Thoracic aorta (tissue), 2 donors: ENCODE measurements around the gene KLC4. TPM values are rescaled to one million over a fixed set of nuclear protein-coding genes. Genes with fewer than 3 reads are reported as not detected.

ENCODE experiments used
- ATAC-seq: fragments of 150-250 bp; one replicate; pipeline ENCODE4 v1.8.0; 2017; ENCODE audit warnings: low read depth; ENCODE audit not compliant: insufficient number of reproducible peaks, low FRiP score
- DNase-seq: peaks from one replicate; pipeline ENCODE4 v3.0.0-alpha.2; 2020; ENCODE audit warnings: low spot score
- H3K27ac ChIP-seq, 2 donors: fragments of 200-600 bp; sonication (generic); 1 replicate in 1 of 2; 2 replicates in 1 of 2; pipeline ENCODE4 v1.5.1; 2016; ENCODE audit warnings: mild to moderate bottlenecking in 2 of 2, moderate library complexity in 2 of 2
- H3K27me3 ChIP-seq: fragments of 200-600 bp; sonication (generic); replicated peaks from 2 replicates; pipeline ENCODE4 v1.6.0; 2016; ENCODE audit warnings: mild to moderate bottlenecking; ENCODE audit not compliant: insufficient read depth
- H3K36me3 ChIP-seq: fragments of 200-600 bp; sonication (generic); one replicate; pipeline ENCODE4 v1.5.1; 2016
- H3K4me1 ChIP-seq, 2 donors: fragments of 200-600 bp; sonication (generic); 1 replicate in 1 of 2; 2 replicates in 1 of 2; pipeline versions ENCODE4 v1.5.1 to v1.6.0; 2016; ENCODE audit warnings: low read depth in 2 of 2, mild to moderate bottlenecking in 1 of 2; ENCODE audit not compliant: control insufficient read depth in 1 of 2
- H3K4me3 ChIP-seq: fragments of 200-600 bp; sonication (generic); 2 replicates; pipeline ENCODE4 v1.5.1; 2016; ENCODE audit warnings: mild to moderate bottlenecking
- H3K9me3 ChIP-seq: fragments of 200-600 bp; sonication (generic); 2 replicates; pipeline ENCODE4 v1.5.1; 2016
- CTCF ChIP-seq: fragments of 200-600 bp; sonication (generic); IDR thresholded peaks from one replicate; pipeline ENCODE4 v1.5.1; 2019; ENCODE audit warnings: antibody characterized with exemption
- total RNA-seq, 2 donors: library from RNA; depleted of rRNA; stranded (reverse); fragments of >200 nt; gene quantifications; one replicate each; pipeline versions ENCODE4 v1.1.0 to v1.2.3, GENCODE V29; 2016

The KLC4 gene
- total RNA-seq, 2 donors from 2014 or later: 22.9 to 33.5 TPM

- Histone ChIP-seq H3K4me1 (no peaks in the 10 kb centered on the region), H3K9me3 (no peaks in the 10 kb centered on the region), H3K27ac (no peak overlapping the region), H3K4me3 (no peak overlapping the region), H3K36me3 (no peaks in the 10 kb centered on the region), H3K27me3 (no peaks in the 10 kb centered on the region)
- TF ChIP-seq CTCF: no peak
- DNase-seq (no peak), ATAC-seq (no peak)
Observed at GRCh38 chr6:43086022-43086658, 26.7 kb downstream of the KLC4 start.

GRCh38 chr6:43088654-43089056 lies 29.2 kb downstream of the KLC4 start:
- Histone ChIP-seq H3K4me3 (no peak overlapping the region), H3K9me3 (no peaks in the 10 kb centered on the region), H3K27me3 (no peaks in the 10 kb centered on the region), H3K36me3 (no peaks in the 10 kb centered on the region), H3K27ac (no peak overlapping the region), H3K4me1 (no peaks in the 10 kb centered on the region)
- no peak for TF ChIP-seq CTCF
- ATAC-seq (no peak), DNase-seq (no peak)

GRCh38 chr6:43089467-43089866 lies 30.0 kb downstream of the KLC4 start:
- H3K4me3 ChIP-seq: no peak overlapping the region
- no peaks in the 10 kb centered on the region for H3K27me3 ChIP-seq
- no peaks in the 10 kb centered on the region for H3K4me1 ChIP-seq
- ATAC-seq: no peak
- no peak overlapping the region for H3K27ac ChIP-seq
- no peak for DNase-seq
- no peaks in the 10 kb centered on the region for H3K36me3 ChIP-seq
- TF ChIP-seq CTCF: no peak
- H3K9me3 ChIP-seq: no peaks in the 10 kb centered on the region

- no peak overlapping the region for H3K27ac ChIP-seq
- H3K36me3 ChIP-seq: no peaks in the 10 kb centered on the region
- H3K4me3 ChIP-seq: no peak overlapping the region
- no peaks in the 10 kb centered on the region for H3K4me1 ChIP-seq
- H3K9me3 ChIP-seq: no peaks in the 10 kb centered on the region
- no peak for ATAC-seq
- no peak for DNase-seq
- no peak for TF ChIP-seq CTCF
- H3K27me3 ChIP-seq: no peaks in the 10 kb centered on the region
Observed at GRCh38 chr6:43089874-43090558, 30.6 kb downstream of the KLC4 start.

GRCh38 chr6:43090559-43090956 lies 31.1 kb downstream of the KLC4 start:
- H3K9me3 ChIP-seq: no peaks in the 10 kb centered on the region
- H3K36me3 ChIP-seq: no peaks in the 10 kb centered on the region
- H3K4me1 ChIP-seq: no peaks in the 10 kb centered on the region
- no peaks in the 10 kb centered on the region for H3K27me3 ChIP-seq
- H3K4me3 ChIP-seq: no peak overlapping the region
- ATAC-seq: no peak
- no peak for TF ChIP-seq CTCF
- no peak overlapping the region for H3K27ac ChIP-seq
- no peak for DNase-seq
